Activated CD4-positive, alpha-beta T cell treated with anti-CD3 and anti-CD28 coated beads for 1 hour (primary cell): ENCODE data around the gene HEATR5A.
"Not testable (repeated sequence)": the region's sequence is repeated elsewhere in the genome, so short reads cannot be mapped to it uniquely, and the experiment has no call there.

ENCODE experiments used
- DNase-seq: peaks from one replicate; pipeline ENCODE4 v3.0.0-alpha.2; 2020

The HEATR5A gene

GRCh38 chr14:31420319-31421111 is at the start of gene HEATR5A:
TSS of gene HEATR5A (minus strand) at chr14:31420550. CDS start at chr14:31402975, 17,575 bp downstream.
- DNase-seq = peak; percentile 87

DNA sequence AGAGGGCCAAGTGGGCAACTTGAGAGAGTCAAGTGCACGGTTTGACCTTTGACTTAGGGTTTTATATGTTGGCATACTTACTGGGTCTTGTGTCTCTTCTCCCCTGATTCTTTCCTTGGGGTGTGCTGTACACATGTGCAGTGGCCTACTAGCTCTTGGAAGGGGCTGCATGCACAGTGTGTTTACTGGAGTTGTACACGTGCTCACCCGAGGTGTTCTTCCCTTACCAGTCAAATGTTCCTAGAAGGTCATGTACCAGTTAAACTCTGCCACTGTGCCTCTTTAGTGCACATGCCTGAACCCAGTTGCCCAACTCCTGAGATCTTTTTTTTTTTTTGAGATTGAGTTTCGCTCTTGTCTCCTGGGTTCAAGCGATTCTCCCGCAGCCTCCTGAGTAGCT is 46.2 kb upstream of the HEATR5A start:
- no peak for DNase-seq

GRCh38 chr14:31465111-31465510 is 44.8 kb upstream of the HEATR5A start:
- no peak for DNase-seq

DNA sequence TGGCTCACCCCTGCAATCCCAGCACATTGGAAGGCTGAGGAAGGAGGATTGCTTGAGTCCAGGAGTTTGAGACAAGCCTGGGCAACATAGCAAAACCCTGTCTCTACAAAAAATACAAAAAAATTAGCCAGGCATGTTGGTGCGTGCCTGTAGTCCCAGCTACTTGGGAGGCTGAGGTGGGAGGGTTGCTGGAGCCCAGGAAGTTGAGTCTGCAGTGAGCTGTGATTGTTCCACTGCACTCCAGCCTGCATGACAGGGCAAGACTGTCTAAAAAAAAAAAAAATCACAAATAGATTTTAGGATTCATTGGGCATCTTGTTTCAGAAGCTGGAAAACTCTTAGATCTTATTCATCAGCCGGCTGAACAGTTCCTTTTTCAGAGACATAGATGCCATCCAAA is 42.1 kb upstream of the HEATR5A start:
- not testable (repeated sequence) for DNase-seq

GRCh38 chr14:31461545-31461944 is 41.2 kb upstream of the HEATR5A start:
- DNase-seq = no peak

GRCh38 chr14:31457665-31458659 is 37.6 kb upstream of the HEATR5A start:
- DNase-seq = no peak

GRCh38 chr14:31456841-31457664 is 36.7 kb upstream of the HEATR5A start, which contains the start of gene DTD2:
TSS of gene DTD2 (minus strand) at chr14:31457506. CDS start at chr14:31457393, 113 bp downstream.
- peak; percentile 87 for DNase-seq

GRCh38 chr14:31449971-31450610 is 29.7 kb upstream of the HEATR5A start:
- DNase-seq = no peak

DNA sequence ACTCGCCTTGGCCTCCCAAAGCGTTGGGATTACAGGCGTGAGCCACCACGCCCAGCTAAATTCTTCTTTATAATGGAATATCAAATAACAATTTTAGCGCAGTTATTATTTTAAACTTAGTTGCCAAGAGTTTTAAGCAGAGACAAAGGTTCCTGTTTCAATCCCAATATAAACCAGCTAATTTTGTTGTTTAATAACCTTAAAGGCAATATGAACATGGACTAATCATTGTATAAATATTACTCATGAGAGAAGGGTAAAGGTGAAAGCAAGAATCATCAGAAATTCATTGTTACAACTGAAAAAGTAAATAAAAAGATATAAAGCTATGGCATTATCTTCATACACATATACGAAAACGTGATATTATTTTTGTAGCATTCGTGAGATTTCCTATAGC is 28.8 kb upstream of the HEATR5A start:
- DNase-seq = no peak

GRCh38 chr14:31445703-31446102 is 25.4 kb upstream of the HEATR5A start:
- DNase-seq = no peak

DNA sequence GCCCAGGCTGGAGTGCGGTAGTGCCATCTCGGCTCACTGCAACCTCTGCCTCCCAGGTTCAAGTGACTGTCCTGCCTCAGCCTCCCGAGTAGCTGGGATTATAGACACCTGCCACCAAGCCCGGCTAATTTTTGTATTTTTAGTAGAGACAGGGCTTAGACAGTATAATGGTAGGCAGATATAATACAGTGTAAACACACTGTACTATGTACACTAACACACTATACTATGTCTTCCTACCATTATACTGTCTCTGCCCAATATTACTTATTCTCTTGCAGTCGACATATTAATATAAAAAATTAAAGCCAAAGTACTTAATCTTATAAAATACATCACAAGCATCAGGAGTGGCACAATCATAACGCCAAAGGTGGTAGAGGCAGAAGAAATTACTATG is 21.9 kb upstream of the HEATR5A start:
- DNase-seq = no peak

GRCh38 chr14:31441273-31442111 is 21.1 kb upstream of the HEATR5A start:
- no peak for DNase-seq

- DNase-seq = no peak
Observed at GRCh38 chr14:31440280-31440679, 19.9 kb upstream of the HEATR5A start.

DNA sequence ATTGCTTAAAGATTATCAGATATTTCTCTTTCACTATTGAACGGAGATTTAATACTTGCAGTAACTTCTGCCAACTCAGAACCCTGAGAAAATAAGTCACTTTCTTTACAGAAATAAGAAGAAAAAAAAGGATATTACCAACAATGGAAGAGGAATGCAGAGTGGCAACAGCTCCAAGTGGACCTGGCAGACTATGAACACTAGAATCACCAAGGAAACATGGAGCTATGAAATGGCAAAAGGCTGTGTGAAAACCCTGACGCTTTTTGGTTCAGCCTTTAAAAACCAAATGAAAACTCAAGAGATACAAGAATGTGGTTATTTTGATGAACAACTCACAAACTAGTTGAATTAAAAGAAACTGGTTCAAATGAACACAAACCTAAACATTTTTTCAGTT is 19.2 kb upstream of the HEATR5A start:
- no peak for DNase-seq

GRCh38 chr14:31437045-31437691 is 16.8 kb upstream of the HEATR5A start:
- not testable (repeated sequence) for DNase-seq

GRCh38 chr14:31435276-31435675 is 14.9 kb upstream of the HEATR5A start:
- DNase-seq = no peak

- no peak for DNase-seq
Observed at GRCh38 chr14:31430634-31431264, 10.4 kb upstream of the HEATR5A start.

DNA sequence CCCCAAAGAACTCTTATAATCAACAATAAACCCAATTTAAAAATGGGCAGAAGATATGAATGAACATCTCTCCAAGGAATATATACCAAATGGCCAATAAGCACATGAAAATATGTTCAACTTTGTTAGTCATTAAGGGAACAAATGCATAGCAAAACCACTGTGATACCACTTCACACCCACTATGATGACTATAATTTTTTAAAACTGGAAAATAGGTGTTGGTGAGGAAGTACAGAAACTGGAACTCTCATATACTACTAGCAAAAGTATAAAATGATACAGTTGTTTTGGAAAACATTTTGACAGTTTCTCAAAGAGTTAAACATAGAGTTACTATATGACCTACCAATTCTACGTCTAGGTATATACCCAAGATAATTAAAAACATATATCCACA is 9.4 kb upstream of the HEATR5A start:
- no peak for DNase-seq

DNA sequence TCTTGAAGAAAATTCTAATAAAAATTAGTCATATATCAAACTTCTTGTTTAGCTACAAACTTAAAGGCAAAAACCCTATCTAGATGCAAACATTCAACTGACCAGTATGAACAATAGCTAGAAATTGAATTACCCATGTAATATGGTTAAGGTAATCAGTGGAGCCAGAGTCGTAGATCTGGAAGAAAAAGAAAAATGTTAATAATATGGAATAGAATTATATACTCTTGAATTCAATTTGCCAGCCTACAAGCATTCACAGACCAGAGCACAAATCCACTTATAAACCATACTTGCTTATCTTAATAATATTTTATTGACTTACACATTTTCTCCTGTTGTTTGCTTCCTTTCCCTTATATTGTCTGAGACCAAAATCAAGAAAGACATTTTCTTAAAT is 7.7 kb upstream of the HEATR5A start:
- DNase-seq = no peak

- no peak for DNase-seq
Observed at GRCh38 chr14:31426663-31427062, 6.3 kb upstream of the HEATR5A start.
